RKO (cell line): ENCODE results near the gene GNAL.

ENCODE experiments used
- DNase-seq: peaks from one replicate; pipeline ENCODE4 v3.0.0-alpha.2; 2016; ENCODE audit warnings: low spot score

Gene GNAL

GRCh38 chr18:11726556-11726955 lies 37.5 kb downstream of the GNAL start:
- DNase-seq, result no peak

GRCh38 chr18:11728249-11728648 lies 39.2 kb downstream of the GNAL start:
- DNase-seq, result peak; percentile 28

- no peak for DNase-seq
Observed at GRCh38 chr18:11729556-11729955, 40.5 kb downstream of the GNAL start.

- DNase-seq, result peak; percentile 55
Observed at GRCh38 chr18:11733031-11733430, 44.0 kb downstream of the GNAL start.

GRCh38 chr18:11736656-11737055 lies 47.6 kb downstream of the GNAL start:
- DNase-seq, result no peak

GRCh38 chr18:11739893-11740292 lies 50.8 kb downstream of the GNAL start:
- no peak for DNase-seq

- DNase-seq, result no peak
Observed at GRCh38 chr18:11740461-11740860, 51.4 kb downstream of the GNAL start.

- DNase-seq, result peak; percentile 52
Observed at GRCh38 chr18:11741505-11742145, 52.6 kb downstream of the GNAL start.

- no peak for DNase-seq
Observed at GRCh38 chr18:11745521-11745920, 56.5 kb downstream of the GNAL start.

GRCh38 chr18:11747286-11747685 lies 58.2 kb downstream of the GNAL start:
- no peak for DNase-seq

GRCh38 chr18:11747731-11748130 lies 58.7 kb downstream of the GNAL start:
- no peak for DNase-seq

- DNase-seq, result no peak
Observed at GRCh38 chr18:11749305-11749704, 60.2 kb downstream of the GNAL start.

- DNase-seq, result no peak
Observed at GRCh38 chr18:11750171-11750570, 61.1 kb downstream of the GNAL start.

- no peak for DNase-seq
Observed at GRCh38 chr18:11750581-11751310, 61.7 kb downstream of the GNAL start.

GRCh38 chr18:11751341-11752115 lies 62.5 kb downstream of the GNAL start:
- DNase-seq, result no peak

GRCh38 chr18:11752116-11752911 lies 63.2 kb downstream of the GNAL start:
- no peak for DNase-seq

GRCh38 chr18:11754979-11755378 lies 65.9 kb downstream of the GNAL start:
- DNase-seq, result no peak

- no peak for DNase-seq
Observed at GRCh38 chr18:11757084-11757590, 68.1 kb downstream of the GNAL start.

- DNase-seq, result no peak
Observed at GRCh38 chr18:11759456-11759855, 70.4 kb downstream of the GNAL start.

GRCh38 chr18:11760498-11761167 lies 71.6 kb downstream of the GNAL start:
- no peak for DNase-seq

GRCh38 chr18:11761553-11761952 lies 72.5 kb downstream of the GNAL start:
- DNase-seq, result no peak
